Stimulated activated memory B cell treated with anti-CD40 and anti-IgM and Interleukin-4, amounts not matched to agents 10 μg/mL and 1 μg/mL and 100 μg/mL, for 72 hours (primary cell): ENCODE measurements around the gene ZNF148.
A peak's percentile ranks its signal among the peaks of the same experiment; 100 is the strongest.
"Not testable (repeated sequence)": the region's sequence is repeated elsewhere in the genome, so short reads cannot be mapped to it uniquely, and the experiment has no call there.

ENCODE experiments used
- ATAC-seq: fragments of 150-1000 bp; cut with Tn5 transposase; 2 replicates; pipeline ENCODE4 v1.10.0; 2021
- H3K27ac Mint-ChIP-seq: one replicate; pipeline ENCODE4 v1.8.0; 2022; ENCODE audit warnings: mild to moderate bottlenecking, mixed read lengths
- H3K27me3 Mint-ChIP-seq: one replicate; pipeline ENCODE4 v1.8.0; 2022; ENCODE audit warnings: mixed read lengths
- H3K36me3 Mint-ChIP-seq: one replicate; pipeline ENCODE4 v1.8.0; 2022; ENCODE audit warnings: mixed read lengths
- H3K4me1 Mint-ChIP-seq: one replicate; pipeline ENCODE4 v1.8.0; 2022; ENCODE audit warnings: mixed read lengths
- H3K4me3 Mint-ChIP-seq: one replicate; pipeline ENCODE4 v1.8.0; 2022; ENCODE audit warnings: mild to moderate bottlenecking, moderate library complexity, mixed read lengths
- H3K9me3 Mint-ChIP-seq: one replicate; pipeline ENCODE4 v1.8.0; 2022; ENCODE audit warnings: mixed read lengths

Gene ZNF148

GRCh38 chr3:125374996-125375941 lies at the start of gene ZNF148:
Gene ZNF148, minus strand, starts transcription at chr3:125375325. Its CDS starts 61,685 bp downstream, at chr3:125313640.
- Mint-ChIP-seq H3K27me3 (no peaks in the 10 kb centered on the region), H3K9me3 (no peaks in the 10 kb centered on the region), H3K4me1 (peaks cover 45% of the 10 kb centered on the region), H3K4me3 (peak within 1 kb of the TSS; percentile 99), H3K36me3 (no peaks in the 10 kb centered on the region), H3K27ac (peak within 1 kb of the TSS; percentile 99)
- ATAC-seq, result peak; percentile 97

- no peak overlapping the region for H3K4me3 Mint-ChIP-seq
- H3K4me1 Mint-ChIP-seq, result peaks cover 7% of the 10 kb centered on the region
- ATAC-seq, result no peak
- H3K27me3 Mint-ChIP-seq, result no peaks in the 10 kb centered on the region
- H3K9me3 Mint-ChIP-seq, result no peaks in the 10 kb centered on the region
- H3K27ac Mint-ChIP-seq, result no peak overlapping the region
- peaks cover 6% of the 10 kb centered on the region for H3K36me3 Mint-ChIP-seq
Observed at GRCh38 chr3:125418306-125418705, 43.2 kb upstream of the ZNF148 start.

- H3K4me3 Mint-ChIP-seq, result no peak overlapping the region
Observed at GRCh38 chr3:125416235-125416634, 41.1 kb upstream of the ZNF148 start.

DNA sequence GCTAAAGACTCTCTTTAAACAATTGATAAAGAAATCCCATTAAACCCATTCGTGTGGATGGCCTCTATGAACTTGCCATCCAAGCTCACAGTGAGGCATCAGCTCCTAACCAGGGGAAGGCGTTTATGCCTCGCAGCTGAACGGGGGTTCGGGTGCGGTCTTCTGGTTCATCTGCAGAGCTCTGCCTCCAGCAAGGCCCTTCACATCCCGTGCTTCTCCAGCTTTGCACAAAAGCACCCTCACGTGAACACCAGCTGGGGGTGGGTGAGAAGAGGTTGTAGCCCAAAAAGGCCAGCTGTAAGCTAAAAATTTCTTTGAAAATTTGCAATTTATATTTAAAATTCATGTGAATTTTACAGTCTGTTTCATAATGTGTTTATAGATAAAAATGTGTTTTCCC lies 39.5 kb upstream of the ZNF148 start:
- no peak for ATAC-seq
- H3K27me3 Mint-ChIP-seq, result peaks cover 30% of the 10 kb centered on the region
- peaks cover 6% of the 10 kb centered on the region for H3K36me3 Mint-ChIP-seq
- no peak overlapping the region for H3K4me3 Mint-ChIP-seq
- no peaks in the 10 kb centered on the region for H3K9me3 Mint-ChIP-seq
- peaks cover 4% of the 10 kb centered on the region for H3K4me1 Mint-ChIP-seq
- H3K27ac Mint-ChIP-seq, result no peak overlapping the region

More at GRCh38 chr3:125416235-125416634, 41.1 kb upstream of the ZNF148 start:
- Mint-ChIP-seq H3K27ac (no peak overlapping the region), H3K27me3 (peaks cover 15% of the 10 kb centered on the region), H3K4me1 (peaks cover 7% of the 10 kb centered on the region), H3K9me3 (no peaks in the 10 kb centered on the region), H3K36me3 (peaks cover 6% of the 10 kb centered on the region)
- no peak for ATAC-seq

GRCh38 chr3:125410922-125411321 lies 35.8 kb upstream of the ZNF148 start:
- Mint-ChIP-seq H3K36me3 (no peaks in the 10 kb centered on the region), H3K4me1 (no peaks in the 10 kb centered on the region), H3K27me3 (peaks cover 48% of the 10 kb centered on the region), H3K27ac (no peak overlapping the region), H3K9me3 (peaks cover 4% of the 10 kb centered on the region), H3K4me3 (no peak overlapping the region)
- no peak for ATAC-seq

- no peak overlapping the region for H3K4me3 Mint-ChIP-seq
Observed at GRCh38 chr3:125406070-125406469, 30.9 kb upstream of the ZNF148 start.

DNA sequence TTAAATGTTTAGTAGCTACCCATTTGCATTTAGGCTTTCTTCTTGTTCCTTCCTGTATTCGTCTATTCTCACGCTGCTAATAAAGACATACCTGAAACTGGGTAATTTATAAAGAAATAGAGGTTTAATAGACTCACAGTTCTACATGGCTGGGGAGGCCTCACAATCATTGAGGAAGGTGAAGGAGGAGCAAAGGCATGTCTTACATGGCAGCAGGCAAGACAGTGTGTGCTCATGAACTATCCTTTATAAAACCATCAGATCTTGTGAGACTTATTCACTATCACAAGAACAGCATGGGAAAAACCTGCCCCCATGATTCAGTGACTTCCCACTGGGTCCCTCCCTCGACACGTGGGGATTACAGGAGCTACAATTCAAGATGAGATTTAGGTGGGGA lies 30.4 kb upstream of the ZNF148 start:
- not testable (repeated sequence) for H3K36me3 Mint-ChIP-seq, ATAC-seq, H3K27ac Mint-ChIP-seq

More at GRCh38 chr3:125406070-125406469, 30.9 kb upstream of the ZNF148 start:
- no peak overlapping the region for H3K27ac Mint-ChIP-seq
- ATAC-seq, result no peak
- peaks cover 41% of the 10 kb centered on the region for H3K27me3 Mint-ChIP-seq
- no peaks in the 10 kb centered on the region for H3K4me1 Mint-ChIP-seq
- H3K9me3 Mint-ChIP-seq, result peaks cover 10% of the 10 kb centered on the region
- peaks cover 5% of the 10 kb centered on the region for H3K36me3 Mint-ChIP-seq

GRCh38 chr3:125403789-125404188 lies 28.7 kb upstream of the ZNF148 start:
- Mint-ChIP-seq H3K36me3 (peaks cover 5% of the 10 kb centered on the region), H3K27ac (no peak overlapping the region), H3K9me3 (peaks cover 10% of the 10 kb centered on the region), H3K4me3 (no peak overlapping the region), H3K27me3 (peaks cover 18% of the 10 kb centered on the region), H3K4me1 (no peaks in the 10 kb centered on the region)
- ATAC-seq, result no peak

More for the DNA sequence above, 30.4 kb upstream of the ZNF148 start:
- H3K9me3 Mint-ChIP-seq, H3K4me3 Mint-ChIP-seq, H3K4me1 Mint-ChIP-seq: not testable (repeated sequence)
- peaks cover 35% of the 10 kb centered on the region for H3K27me3 Mint-ChIP-seq

DNA sequence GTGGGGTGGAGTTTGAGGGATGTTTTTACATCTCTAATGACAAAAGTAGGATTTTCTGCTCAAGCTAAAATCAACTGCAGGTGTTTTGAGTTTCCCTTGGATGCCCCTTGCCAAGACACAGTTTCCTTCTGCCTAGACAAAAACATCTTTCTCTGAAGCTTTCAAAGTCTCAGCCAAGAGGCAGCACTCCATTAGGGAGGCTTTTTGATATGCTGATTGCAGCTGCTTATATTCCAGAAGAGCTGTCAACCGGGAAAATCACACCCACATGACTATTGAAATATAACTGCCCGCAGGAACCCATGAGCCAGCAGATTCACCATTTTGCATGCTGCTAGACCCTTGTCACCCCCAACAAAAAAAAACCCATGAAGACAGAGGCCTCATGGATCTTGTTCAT lies 27.5 kb upstream of the ZNF148 start:
- H3K27ac Mint-ChIP-seq, result no peak overlapping the region
- H3K9me3 Mint-ChIP-seq, result peaks cover 10% of the 10 kb centered on the region
- H3K4me1 Mint-ChIP-seq, result no peaks in the 10 kb centered on the region
- peaks cover 22% of the 10 kb centered on the region for H3K27me3 Mint-ChIP-seq
- no peak for ATAC-seq
- H3K4me3 Mint-ChIP-seq, result no peak overlapping the region
- H3K36me3 Mint-ChIP-seq, result peaks cover 5% of the 10 kb centered on the region

- H3K36me3 Mint-ChIP-seq, result peaks cover 5% of the 10 kb centered on the region
- H3K4me1 Mint-ChIP-seq, result no peaks in the 10 kb centered on the region
- peaks cover 10% of the 10 kb centered on the region for H3K9me3 Mint-ChIP-seq
- no peak for ATAC-seq
- no peak overlapping the region for H3K4me3 Mint-ChIP-seq
- peaks cover 32% of the 10 kb centered on the region for H3K27me3 Mint-ChIP-seq
- H3K27ac Mint-ChIP-seq, result no peak overlapping the region
Observed at GRCh38 chr3:125401402-125401801, 26.3 kb upstream of the ZNF148 start.

DNA sequence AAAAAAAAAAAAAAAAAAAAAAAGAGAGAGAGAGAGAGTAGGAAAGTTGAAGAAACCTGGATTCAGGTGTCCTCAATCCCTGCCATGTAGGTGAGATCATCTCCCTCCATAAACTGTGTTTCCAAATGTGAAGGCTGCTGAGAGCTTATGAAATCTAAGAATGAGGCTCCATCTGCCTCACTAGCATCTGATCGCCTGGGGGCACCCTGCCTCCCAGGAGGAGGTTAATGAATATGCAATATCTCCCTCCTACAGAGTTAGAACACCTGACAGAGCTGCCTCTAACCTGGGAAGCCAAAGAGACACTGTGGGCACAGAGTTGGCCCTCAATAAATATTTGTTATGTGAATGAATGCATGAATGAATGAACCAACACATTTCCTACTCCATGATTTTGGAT lies 23.8 kb upstream of the ZNF148 start:
- ATAC-seq, result no peak
- Mint-ChIP-seq H3K4me1 (no peaks in the 10 kb centered on the region), H3K27me3 (peaks cover 22% of the 10 kb centered on the region), H3K4me3 (no peak overlapping the region), H3K36me3 (no peaks in the 10 kb centered on the region), H3K9me3 (no peaks in the 10 kb centered on the region), H3K27ac (no peak overlapping the region)

DNA sequence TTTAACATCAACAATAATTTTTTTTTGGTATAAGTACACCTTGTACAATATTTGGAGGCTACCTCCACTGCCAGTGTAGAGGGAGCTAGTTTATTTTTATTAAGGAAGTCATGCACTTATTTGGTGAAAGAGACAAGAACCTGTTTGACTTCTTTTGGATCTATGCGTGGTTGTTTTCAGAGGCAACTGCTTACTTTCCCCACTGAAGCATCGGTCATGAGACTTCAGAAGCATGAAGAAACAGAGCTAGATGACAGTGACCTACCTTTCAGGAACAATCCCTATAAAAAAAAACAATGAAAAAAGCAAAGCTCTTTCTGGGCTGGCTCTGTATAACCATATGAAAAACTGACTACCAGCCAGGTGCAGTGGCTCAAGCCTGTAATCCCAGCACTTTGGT lies 20.0 kb upstream of the ZNF148 start:
- no peak for ATAC-seq
- H3K4me1 Mint-ChIP-seq, result no peaks in the 10 kb centered on the region
- H3K9me3 Mint-ChIP-seq, result no peaks in the 10 kb centered on the region
- peaks cover 22% of the 10 kb centered on the region for H3K27me3 Mint-ChIP-seq
- H3K36me3 Mint-ChIP-seq, result no peaks in the 10 kb centered on the region
- no peak overlapping the region for H3K27ac Mint-ChIP-seq
- H3K4me3 Mint-ChIP-seq, result no peak overlapping the region

DNA sequence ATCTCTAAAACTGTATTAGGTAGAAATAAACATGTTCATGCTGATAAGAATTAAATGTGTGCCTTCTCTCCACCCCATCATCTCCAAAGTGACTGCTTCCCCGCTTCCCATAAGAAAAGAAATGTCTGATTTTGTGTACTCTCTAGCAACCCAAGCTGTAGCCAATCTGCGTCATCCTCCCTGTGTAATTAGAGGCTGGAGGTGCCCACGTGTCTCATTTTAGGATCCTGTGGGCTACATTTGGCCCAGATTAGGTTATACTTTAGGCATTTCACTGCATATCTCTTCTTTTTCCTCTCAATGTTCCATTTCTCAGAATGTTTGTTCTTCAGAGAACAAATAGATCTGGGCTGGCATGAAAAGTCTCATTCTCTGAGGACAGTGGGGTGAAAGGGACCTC lies 19.3 kb upstream of the ZNF148 start:
- no peaks in the 10 kb centered on the region for H3K9me3 Mint-ChIP-seq
- H3K27me3 Mint-ChIP-seq, result peaks cover 22% of the 10 kb centered on the region
- ATAC-seq, result no peak
- H3K4me1 Mint-ChIP-seq, result peaks cover under 1% of the 10 kb centered on the region
- H3K4me3 Mint-ChIP-seq, result no peak overlapping the region
- no peaks in the 10 kb centered on the region for H3K36me3 Mint-ChIP-seq
- no peak overlapping the region for H3K27ac Mint-ChIP-seq

GRCh38 chr3:125389282-125389681 lies 14.2 kb upstream of the ZNF148 start:
- Mint-ChIP-seq H3K27me3 (no peaks in the 10 kb centered on the region), H3K4me1 (peaks cover 7% of the 10 kb centered on the region), H3K27ac (no peak overlapping the region), H3K4me3 (no peak overlapping the region), H3K9me3 (no peaks in the 10 kb centered on the region), H3K36me3 (no peaks in the 10 kb centered on the region)
- no peak for ATAC-seq

GRCh38 chr3:125388369-125388768 lies 13.2 kb upstream of the ZNF148 start:
- not testable (repeated sequence) for H3K27me3 Mint-ChIP-seq, ATAC-seq, H3K27ac Mint-ChIP-seq, H3K4me3 Mint-ChIP-seq, H3K4me1 Mint-ChIP-seq, H3K9me3 Mint-ChIP-seq, H3K36me3 Mint-ChIP-seq

DNA sequence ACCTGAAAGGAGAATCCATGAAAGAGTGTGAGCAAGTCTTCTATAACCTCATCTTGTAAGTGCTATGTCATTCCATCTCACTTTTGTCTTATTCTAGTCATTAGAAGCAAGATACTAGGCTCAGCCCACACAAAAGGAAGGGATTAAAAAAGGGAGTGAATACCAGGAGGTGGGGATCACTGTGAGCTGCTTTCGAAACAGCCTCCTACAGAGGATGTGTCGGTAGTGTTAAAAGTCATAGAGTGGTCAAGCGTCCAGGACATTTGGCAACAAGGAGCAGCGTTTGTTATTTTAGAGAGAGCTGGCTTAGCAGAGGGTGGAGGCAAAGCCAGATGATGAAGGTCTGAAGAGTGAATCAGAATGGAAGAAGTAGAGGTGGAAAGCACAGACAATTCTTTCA lies 11.7 kb upstream of the ZNF148 start:
- H3K27me3 Mint-ChIP-seq, result peaks cover 13% of the 10 kb centered on the region

More for the DNA sequence above, 11.7 kb upstream of the ZNF148 start:
- no peak overlapping the region for H3K27ac Mint-ChIP-seq
- no peaks in the 10 kb centered on the region for H3K36me3 Mint-ChIP-seq
- ATAC-seq, result no peak
- peaks cover 9% of the 10 kb centered on the region for H3K4me1 Mint-ChIP-seq
- no peak overlapping the region for H3K4me3 Mint-ChIP-seq
- H3K9me3 Mint-ChIP-seq, result no peaks in the 10 kb centered on the region
